Stimulated activated CD8-positive, alpha-beta memory T cell treated with anti-CD3 and anti-CD28 coated beads, Interleukin-7, amount 100 ng/mL, for 1 hour (primary cell): ENCODE results near the gene COL12A1.

Source experiments
- DNase-seq, 2 donors: peaks; one replicate each; pipeline ENCODE4 v3.0.0-alpha.2; 2020; ENCODE audit warnings: low read depth in 2 of 2

Gene COL12A1

DNA sequence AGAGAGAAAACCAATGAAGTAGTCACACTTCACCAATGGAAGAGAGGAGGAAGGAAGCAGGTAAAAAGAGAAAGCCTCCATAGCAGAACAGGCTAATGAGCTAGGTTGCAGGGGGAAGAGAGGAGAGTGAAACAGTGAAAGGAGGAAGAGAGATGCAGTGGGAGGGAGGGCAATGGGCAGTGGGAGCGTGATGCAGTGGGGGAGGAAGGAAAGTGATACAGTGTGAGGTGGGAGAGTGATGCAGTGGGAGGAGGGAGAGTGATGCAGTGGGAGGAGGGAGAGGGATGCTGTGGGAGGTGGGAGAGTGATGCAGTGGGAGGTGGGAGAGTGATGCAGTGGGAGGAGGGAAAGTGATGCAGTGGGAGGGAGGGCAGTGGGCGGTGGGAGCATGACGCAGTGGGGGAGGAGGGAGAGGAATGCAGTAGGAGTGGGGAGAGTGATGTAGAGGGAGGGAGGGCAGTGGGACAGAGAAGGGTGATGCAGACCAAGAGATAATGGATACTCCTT lies 29.7 kb downstream of the COL12A1 start:
- no peak for DNase-seq

DNA sequence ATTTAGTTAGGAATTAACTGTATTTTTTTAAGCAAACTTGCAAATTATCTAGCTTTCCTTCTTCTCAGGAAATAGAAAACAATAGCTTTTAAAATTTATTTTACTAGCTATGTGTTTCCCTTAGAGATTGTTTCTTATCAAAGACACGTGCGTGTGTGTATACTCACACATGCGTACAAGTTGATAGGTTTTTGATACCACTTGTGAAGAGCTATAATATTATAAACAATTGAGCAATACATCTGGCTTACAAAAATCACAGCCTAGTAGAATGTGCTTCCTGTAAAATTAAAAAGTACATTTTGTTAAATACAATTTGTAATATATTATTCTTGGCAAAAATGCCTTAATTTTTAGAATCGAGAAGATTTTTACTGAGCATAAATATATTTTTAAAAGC lies 33.9 kb downstream of the COL12A1 start:
- no peak for DNase-seq

DNA sequence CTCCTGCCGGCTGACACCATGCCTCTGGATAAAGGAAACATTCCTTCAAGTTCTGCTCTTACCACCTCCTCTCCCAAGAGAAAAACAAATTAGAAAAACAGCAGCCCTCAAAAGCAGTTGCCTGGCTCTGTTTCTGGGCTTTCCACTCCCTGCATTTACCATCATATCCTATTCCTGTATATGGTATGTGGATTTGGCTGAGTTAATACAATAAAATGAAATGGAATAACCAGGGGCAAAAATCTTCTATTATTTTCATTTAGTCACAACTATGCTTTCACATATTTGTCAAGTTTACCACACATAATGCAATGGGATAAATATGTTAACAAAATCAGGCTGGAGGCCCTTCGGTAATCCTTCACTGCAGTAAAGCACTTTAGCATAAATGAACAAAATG lies 34.3 kb downstream of the COL12A1 start:
- DNase-seq = no peak

DNA sequence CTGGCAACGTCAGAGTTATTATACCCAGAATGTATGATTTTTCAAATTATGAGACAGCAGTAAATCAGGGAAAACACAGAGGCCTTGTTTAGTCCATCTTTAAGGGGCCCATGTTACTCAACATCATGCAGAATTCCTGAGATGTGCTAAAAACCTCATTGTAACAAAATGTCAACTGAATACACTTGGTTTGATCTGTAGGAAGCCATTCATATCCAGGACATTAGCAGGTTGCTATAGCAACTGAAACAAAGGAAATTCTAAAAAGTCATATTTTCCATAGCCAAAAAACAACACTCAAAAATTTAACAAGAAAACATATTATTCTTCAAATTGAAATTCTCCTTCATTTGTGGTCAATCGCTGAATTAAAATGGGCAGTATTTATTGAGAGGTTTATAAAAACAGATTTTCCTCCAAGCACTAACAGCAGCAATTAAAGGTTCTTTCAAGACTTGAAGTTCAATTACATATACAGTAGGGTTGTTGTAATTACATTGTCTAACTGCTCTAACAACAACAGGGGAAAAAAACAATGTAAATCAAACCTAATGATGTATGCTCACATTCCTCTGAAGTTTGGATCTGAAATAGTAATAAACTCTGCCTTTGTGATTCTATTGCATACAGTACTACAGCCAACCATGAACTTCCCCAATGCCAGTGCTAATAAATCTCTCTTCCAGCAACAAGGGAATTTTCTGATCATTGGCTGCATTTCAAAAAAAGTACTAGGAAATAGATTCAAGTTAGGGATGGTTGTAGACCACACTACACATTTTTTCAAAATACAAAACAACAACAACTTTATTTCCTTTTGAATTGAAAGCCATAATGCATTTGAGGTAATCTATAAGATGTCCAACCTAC lies 34.9 kb downstream of the COL12A1 start:
- no peak for DNase-seq

DNA sequence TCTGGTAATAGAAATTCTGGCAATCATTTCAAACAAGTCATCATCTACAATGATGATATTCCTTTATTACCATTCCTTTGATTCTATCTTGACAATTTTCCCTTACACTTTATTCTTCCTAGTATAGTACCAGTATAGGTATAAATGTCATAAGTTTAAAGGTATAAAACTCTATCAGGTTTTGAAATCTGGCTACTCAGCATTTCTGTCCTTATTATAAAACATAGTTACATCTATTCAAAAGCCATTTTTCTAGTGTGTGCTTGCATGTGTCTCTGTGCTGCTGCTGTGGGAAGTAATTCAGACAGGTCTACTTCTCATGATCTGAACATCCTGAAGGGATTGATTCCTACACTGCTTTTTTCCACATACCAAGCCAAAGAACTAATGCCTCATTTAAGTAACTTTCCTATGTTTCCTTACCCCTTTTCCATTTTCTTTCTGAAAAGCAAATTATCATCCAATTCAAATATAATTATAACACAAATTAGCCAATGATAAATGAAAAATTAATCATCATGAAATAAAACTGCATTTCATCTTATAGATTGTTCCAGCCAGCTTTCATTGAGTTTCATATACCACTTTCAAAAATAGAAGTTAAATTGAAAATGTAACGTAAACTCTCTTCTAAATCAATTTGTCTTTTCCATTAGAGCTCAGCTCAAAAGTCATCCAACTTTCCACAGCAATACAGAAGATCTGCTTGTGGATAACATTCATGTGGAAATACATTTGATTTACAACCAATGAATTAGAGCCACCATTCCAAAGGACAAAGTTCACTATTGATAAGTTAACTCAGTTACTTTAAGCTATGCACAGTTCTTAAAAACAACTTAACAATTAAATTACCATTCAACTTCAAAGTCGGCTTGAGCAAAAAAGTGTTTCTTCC lies 35.9 kb downstream of the COL12A1 start:
- DNase-seq = no peak

DNA sequence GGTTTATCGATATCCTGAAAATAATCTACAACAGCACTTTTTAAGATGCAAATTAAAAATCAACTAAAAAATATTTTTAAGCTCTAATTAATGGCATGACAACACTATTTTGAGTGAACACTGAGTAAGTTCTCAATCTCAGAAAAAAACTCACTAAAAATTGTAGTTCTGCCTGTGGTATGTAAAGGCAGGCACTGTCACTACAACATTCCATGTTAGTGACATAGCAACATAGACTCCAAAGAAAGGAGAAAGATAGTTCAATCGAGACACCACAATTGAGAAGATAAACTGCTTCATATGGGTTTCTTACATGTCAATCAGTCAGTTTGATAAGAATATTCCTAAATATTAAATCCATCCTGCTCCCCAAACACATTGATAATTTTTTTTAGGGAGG lies 38.0 kb downstream of the COL12A1 start:
- no peak for DNase-seq

DNA sequence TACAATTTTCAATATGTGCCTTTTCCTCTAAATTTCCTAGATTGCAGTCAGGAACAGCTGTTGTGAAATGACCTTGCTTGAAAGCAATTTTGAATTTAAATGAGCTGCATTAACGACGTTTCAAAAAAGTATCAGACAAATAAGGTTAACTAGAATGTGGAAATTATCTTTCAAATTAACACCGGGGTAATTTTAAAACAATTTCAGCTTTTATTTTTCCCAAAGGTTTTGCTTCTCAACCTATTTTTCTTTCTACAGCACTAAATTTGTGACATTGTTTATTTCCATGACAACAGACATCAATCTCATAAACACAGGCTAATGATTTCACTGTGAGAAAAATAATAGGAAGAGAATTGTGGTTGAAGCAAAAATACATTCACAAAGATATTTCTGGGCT lies 38.5 kb downstream of the COL12A1 start:
- no peak for DNase-seq

DNA sequence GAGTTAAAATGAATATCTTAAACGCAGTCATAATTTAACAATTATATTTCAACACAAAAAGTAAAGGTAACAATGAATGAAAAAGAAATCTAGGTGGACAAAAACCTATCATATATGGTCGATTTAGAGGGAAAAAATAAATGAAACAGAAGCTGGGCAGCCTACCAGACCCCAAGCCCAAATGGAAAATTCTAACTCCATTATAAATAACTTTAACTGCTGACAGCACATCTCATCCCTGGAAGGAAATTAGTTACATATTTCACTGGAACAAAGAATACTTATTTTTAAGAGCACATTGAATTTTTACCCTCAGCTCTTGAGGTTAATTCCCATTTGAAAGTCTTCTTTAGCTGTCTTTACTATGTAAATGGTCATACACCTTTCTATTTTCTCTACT lies 39.1 kb downstream of the COL12A1 start:
- DNase-seq = no peak

DNA sequence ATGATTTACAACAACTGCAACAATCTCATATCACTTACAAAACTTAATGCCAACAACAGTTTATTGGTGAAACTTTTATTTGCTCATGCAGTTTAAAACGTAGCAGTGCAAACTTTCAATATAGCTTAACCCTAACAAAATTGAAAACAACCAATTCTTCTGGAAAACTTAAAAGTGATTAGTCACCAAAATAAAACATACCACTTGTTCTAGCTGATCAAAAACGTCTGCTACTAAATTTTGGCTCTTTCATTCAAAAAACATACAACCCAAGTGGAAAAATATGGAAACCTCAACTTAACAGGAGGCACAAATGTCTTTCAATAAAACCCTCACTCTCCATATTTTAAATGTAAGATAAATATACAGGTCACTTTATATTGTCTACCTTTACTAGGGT lies 39.6 kb downstream of the COL12A1 start:
- no peak for DNase-seq

DNA sequence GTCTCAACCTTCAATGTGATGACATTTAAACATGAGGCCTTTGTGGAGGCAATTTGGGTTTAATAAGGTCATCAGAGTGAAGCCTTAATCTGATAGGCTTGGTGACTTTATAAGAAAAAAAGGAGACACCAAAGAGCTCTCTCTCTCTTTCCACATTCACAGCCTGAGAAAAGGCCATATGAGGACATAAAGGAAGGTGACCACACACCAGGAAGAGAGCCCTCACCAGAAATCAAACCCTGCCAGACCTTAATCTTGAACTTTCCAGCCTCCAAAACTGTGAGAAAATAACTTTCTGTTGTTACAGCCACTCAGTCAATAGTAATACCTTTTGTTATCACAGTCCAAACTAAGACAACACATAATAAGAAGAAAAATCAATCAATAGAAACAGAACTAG lies 47.7 kb downstream of the COL12A1 start:
- no peak for DNase-seq

DNA sequence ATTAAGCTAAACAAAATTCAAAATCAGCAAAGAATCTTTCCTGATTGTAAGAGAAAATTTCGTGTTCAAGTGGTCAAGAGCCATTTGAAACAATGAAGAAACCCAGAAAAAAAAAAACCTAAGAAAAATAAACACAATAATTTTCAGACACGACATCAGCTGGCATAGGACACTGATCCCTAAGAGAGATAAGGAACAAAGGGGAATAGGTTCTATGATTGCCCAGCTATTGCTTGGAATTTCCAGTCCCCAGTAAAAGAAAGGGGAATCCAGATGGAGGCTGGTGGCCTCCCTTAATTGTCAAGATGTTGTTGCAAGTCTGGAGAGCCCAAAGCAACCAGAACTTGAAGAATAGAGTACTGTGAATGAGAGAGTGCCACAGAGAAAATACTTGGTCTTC lies 48.5 kb downstream of the COL12A1 start:
- no peak for DNase-seq

DNA sequence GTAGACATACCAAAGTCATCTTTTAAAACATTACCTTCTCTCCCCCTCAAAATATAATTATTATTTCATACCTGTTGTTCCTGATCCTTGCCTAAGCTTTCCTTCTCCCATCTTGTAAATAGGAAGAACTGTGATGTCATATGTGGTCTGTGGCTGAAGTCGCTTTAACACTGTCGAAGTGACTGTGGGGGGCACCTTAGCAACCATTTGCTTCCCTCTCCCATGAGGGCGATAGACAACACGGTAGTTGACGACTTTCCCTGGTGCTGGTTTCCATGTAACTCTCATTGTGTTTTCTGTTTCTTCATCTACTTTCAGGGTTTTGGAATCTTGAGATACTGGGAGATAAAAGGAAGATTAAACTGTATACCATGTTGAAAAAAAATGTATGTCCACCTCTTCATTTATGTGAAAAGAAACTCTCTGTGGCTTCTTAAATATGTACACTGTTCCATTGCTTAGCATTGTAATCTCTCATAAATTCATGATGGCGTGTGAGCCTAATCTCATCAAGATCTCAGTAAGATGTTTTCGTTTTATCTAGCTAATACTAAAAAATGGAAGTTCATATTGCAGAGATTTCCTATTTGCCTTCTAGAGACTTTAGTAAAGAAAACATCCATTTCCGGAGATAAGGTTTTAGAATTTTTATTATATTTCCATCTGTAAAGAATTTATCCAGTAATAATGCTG lies 49.5 kb downstream of the COL12A1 start:
- DNase-seq = no peak

DNA sequence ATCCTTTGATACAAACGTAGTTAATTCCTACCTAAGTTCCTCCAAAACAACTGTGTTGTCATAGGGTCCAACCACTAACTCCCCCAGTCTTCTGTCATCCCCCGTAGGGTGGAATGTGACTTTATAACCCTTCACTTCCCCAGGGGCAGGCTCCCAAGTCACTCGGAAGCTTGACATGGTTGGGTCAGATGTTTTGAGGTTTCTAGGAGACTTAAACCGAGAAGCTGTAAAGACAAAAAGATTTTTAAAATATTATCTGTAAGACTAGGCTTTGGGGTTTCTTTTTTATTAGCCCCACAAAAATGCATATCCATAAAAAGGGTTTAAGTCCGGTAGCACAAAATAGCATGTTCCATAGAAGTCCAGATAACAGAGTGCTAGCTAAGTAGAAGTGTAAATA lies 50.2 kb downstream of the COL12A1 start:
- DNase-seq = no peak

DNA sequence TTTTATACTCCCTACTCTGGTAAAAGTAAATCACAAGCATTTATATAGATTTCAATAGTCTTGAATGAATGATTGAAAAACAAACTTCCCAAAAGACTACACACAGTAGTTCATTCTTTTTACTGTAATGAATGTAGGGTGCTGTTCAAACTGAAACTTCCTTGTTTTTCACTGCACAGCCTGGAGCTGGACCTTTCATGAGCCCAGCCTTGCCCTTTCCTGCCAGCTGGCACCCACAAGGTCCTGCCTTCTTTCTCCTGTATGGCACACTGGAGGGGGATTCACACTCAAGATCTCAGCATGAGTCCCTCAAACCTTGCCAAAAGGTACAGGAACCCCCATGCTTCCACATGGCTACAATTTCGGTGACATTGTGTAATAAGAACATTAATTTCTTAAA lies 50.9 kb downstream of the COL12A1 start:
- DNase-seq = no peak

DNA sequence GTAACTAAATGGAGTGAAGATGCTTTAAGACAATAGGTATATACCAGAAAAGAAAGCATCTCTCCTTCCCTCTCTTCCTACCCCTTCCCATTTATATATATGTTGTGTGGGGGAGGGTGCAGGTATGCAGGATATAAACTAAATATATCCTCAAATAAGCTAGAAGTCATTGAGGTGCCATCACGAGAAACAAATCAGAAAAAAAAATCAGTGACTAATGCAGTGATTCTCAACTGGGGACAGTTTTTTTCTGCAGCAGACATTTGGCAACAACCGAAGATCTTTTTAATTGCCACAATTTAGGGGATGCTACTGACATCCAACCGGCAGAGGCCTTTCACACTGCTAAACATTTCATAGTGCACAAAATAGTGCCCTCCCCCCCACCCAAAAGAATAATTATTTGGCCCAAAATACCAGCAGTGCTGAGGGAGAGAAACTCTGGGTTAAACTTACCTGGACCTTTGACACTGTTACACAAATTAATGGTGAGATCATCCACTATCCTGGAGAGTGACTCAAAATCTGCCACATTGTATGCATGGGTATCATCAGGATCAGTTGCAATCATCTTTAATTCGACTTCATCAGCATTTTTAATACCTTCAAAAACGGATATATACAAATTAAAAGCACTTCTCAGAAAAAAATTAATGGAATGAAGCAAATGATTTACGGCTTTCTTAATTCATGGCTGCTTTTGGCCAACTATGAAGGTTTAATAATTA lies 55.0 kb downstream of the COL12A1 start:
- DNase-seq = no peak

DNA sequence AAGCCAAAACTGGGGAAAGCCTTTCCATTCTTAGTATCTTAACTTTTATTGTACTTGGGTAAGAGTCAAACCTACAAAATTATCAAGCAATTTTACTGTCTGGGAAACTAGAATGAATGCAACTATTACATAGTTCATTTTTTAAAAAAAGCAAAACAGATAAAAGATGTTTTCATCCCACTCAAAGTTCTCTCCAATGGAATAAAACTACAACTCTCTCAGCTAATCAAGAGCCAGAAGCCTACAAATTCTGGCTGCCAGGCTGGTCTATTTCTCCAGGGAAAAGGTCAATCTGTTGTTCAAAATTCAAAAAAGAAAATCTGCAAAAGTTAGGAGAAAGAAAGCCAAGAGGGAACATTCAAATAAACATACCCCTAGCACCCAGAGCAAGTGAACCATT lies 56.2 kb downstream of the COL12A1 start:
- no peak for DNase-seq

DNA sequence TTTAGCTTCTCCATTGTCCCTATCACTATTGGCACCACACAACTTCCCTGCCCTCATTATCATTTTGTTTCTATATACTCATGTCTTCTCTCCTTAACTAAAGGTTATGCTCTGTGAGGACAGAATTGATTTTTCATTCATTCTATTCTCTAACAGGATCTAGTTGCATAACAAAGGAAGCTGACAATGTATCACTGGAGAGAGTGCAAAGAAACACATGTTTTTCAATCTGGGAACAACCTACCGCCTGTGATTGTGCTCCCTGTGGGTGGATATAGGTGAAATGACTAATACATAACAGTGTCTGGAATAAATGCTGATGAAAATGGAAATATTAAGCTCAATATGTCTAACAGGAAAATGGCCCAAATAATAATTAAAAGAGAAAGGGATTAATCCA lies 56.6 kb downstream of the COL12A1 start:
- no peak for DNase-seq

DNA sequence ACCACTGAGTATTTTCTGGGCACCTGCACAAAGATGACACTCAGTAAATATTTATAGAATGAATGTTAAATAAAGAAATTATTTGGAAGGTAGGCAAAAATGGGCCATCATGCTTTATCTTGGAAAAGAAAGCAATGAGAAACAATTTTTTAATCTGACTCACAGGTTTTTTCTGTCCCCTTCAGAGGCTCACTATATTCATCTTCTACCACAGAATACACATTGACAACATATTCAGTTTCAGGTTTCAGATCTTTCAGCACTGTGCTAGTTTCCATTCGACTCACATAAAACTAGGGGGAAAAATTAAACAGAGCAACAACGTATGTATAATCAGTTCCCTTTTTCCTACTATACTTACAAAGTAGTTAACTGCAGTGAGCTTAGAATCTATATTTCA lies 58.3 kb downstream of the COL12A1 start:
- no peak for DNase-seq

DNA sequence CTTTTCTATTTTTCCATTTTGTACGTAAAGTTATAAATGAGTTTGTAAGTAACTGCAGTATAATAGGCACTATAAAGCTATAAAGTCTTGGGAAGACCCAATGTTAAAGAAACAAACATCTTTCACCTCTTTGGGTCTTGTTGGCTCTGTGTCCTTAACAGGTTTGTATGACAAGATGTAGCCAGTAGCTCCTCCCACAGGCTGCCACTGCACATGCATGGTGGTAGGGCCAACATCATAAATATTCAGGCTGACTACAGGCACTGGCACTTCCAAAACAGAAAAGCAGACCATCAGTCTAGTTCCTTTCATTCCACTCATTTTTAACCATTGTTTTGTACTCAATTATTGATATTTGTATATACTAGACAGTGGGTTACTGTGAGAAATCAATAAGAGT lies 59.9 kb downstream of the COL12A1 start:
- DNase-seq = no peak

DNA sequence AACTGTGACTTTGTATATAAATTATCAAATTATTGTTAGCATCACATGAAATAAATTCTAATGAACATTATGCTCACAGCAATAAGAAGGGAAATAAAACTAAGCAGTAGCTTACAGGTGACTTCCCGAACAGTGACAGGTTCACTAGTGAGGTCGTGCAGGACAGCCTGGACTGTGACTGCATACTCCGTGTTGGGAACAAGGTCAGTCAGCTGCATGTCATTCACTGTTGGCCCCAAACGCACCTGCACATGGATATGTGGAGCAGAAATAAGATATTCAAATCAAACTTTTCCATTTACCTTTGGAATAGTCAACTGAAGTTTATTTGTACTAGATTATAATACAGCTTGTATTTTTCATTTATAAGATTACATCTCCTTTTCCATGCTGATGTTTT lies 60.6 kb downstream of the COL12A1 start:
- DNase-seq = no peak

DNA sequence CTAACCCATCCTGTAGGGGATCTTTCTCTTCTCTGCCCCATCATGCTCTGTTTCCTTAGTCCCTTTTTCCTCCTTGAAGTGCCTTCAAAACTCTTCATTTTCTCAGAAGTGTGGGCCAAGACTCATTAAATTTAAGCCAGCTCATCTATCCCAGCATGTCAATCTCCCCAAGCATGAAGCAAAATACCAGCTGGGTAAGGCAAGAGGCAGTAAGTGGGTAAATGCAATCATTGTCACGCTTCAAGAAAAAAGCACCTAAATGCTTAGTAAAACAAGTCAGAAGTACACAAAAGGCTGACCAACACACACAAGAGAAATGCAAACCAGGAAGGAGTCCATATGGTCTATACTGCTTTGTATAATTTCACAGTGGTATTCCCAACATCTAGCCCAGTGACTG lies 61.5 kb downstream of the COL12A1 start:
- DNase-seq = no peak

DNA sequence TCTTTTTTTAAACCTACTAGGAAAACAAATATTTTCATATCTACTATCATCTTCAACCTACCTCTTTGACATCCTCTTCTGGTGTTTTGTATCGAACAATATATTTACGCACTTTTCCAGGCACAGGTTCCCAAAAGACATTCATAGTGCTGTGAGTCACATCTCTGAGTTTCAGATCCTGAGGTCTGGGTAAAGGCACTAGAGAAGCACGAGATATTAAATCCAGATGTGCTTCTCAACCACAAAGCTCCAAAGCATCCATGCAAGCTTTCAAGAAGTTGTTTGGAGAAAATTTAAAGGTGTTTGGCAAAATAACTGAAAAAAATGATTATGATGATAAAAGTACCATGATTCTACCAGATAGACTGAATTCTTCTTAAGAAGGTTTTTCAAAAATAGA lies 62.7 kb downstream of the COL12A1 start:
- no peak for DNase-seq
